RWPE1 (cell line): ENCODE data around the gene CTRL.

ENCODE experiments used
- CTCF ChIA-PET: fragments of 350-600 bp; sonication (Branson Sonifier 250); formaldehyde crosslinking; extraction: SDS; loops from one replicate; lab custom pipeline; 2021; lab: Yijun Ruan, JAX
- POLR2A ChIA-PET: fragments of 400-600 bp; formaldehyde crosslinking; extraction: SDS; loops from one replicate; lab custom pipeline; 2020; ENCODE audit warnings: antibody characterized with exemption; ENCODE audit not compliant: low non-redundant PET; lab: Yijun Ruan, JAX
- DNase-seq: peaks from one replicate; pipeline ENCODE4 v3.0.0; 2012; ENCODE audit warnings: low spot score
- H3K27ac ChIP-seq: fragments of 450-650 bp; 2 replicates; pipeline ENCODE4 v1.5.1; 2017
- CTCF ChIP-seq: fragments of 450-650 bp; conservative IDR thresholded peaks from 2 replicates; pipeline ENCODE4 v1.5.1; 2017; ENCODE audit warnings: low read depth, mild to moderate bottlenecking

Gene CTRL

GRCh38 chr16:67936124-67936879, 4.6 kb upstream of the CTRL start, which contains the start of gene PSMB10:
Gene PSMB10 (minus strand): TSS chr16:67936850. CDS start chr16:67936749, 101 bp downstream.
- no peak for TF ChIP-seq CTCF
- POLR2A ChIA-PET, result no interaction called here
- CTCF ChIA-PET, result interaction anchor here (1.1 to 1.9 kb wide), 3 partner anchors 52 to 120 kb away, joined by 3 to 7 read pairs (median 4); partner anchors contain the start of gene NRN1L
- peak within 1 kb of the TSS; percentile 93 for H3K27ac ChIP-seq
- peak; percentile 51 for DNase-seq

- no peak for TF ChIP-seq CTCF
- ChIA-PET POLR2A (no interaction called here), CTCF (interaction anchor here (1.1 to 1.9 kb wide), 3 partner anchors 52 to 119 kb away, joined by 3 to 7 read pairs (median 4); partner anchors contain the start of gene NRN1L)
- DNase-seq, result peak; percentile 99
- H3K27ac ChIP-seq, result peak overlapping the region; percentile 93
These were observed 3.9 kb upstream of the CTRL start for GRCh38 chr16:67935402-67936123.

GRCh38 chr16:67935101-67935401, 3.4 kb upstream of the CTRL start:
- ChIA-PET POLR2A (no interaction called here), CTCF (interaction anchor here (1.0 to 2.7 kb wide), 2 partner anchors 9 to 51 kb away, joined by 4 to 15 read pairs; no protein-coding TSS in a partner anchor)
- no peak for TF ChIP-seq CTCF
- peak overlapping the region; percentile 93 for H3K27ac ChIP-seq
- DNase-seq, result no peak

GRCh38 chr16:67934306-67935100, 2.8 kb upstream of the CTRL start:
- ChIA-PET POLR2A (no interaction called here), CTCF (interaction anchor here (0.6 to 2.7 kb wide), 4 partner anchors 9 to 124 kb away, joined by 3 to 15 read pairs (median 5); no protein-coding TSS in a partner anchor)
- no peak for TF ChIP-seq CTCF
- H3K27ac ChIP-seq, result peak overlapping the region; percentile 93
- no peak for DNase-seq

GRCh38 chr16:67933805-67934204, 2.1 kb upstream of the CTRL start:
- no peak for DNase-seq
- ChIA-PET CTCF (interaction anchor here (0.6 to 2.7 kb wide), 5 partner anchors 50 to 752 kb away, joined by 3 to 15 read pairs (median 3); no protein-coding TSS in a partner anchor), POLR2A (no interaction called here)
- no peak for TF ChIP-seq CTCF
- H3K27ac ChIP-seq, result peak overlapping the region; percentile 93
